Tibial nerve (tissue), 3 donors: ENCODE data around the gene TAS2R43.
"Not testable (repeated sequence)": the region's sequence is repeated elsewhere in the genome, so short reads cannot be mapped to it uniquely, and the experiment has no call there.

Experiments used
- POLR2A ChIP-seq, 2 donors: fragments of 450-650 bp; IDR thresholded peaks; one replicate each; pipeline ENCODE4 v1.6.1; 2017; ENCODE audit warnings: antibody characterized with exemption in 2 of 2, mild to moderate bottlenecking in 2 of 2, moderate library complexity in 2 of 2
- TF ChIP-seq, protein P1 (sequence below), 5 experiments: fragments of 200-600 bp in 3 of 5; fragments of 450-650 bp in 2 of 5; sonication (generic) in 3 of 5; IDR thresholded peaks; one replicate each; pipeline ENCODE4 v1.5.1; 2016 to 2019; ENCODE audit warnings: antibody characterized with exemption in 5 of 5, mild to moderate bottlenecking in 3 of 5, moderate library complexity in 2 of 5

GRCh38 chr12:11094910-11095309 lies 2.8 kb upstream of the TAS2R43 start:
- TF ChIP-seq, protein P1, sequence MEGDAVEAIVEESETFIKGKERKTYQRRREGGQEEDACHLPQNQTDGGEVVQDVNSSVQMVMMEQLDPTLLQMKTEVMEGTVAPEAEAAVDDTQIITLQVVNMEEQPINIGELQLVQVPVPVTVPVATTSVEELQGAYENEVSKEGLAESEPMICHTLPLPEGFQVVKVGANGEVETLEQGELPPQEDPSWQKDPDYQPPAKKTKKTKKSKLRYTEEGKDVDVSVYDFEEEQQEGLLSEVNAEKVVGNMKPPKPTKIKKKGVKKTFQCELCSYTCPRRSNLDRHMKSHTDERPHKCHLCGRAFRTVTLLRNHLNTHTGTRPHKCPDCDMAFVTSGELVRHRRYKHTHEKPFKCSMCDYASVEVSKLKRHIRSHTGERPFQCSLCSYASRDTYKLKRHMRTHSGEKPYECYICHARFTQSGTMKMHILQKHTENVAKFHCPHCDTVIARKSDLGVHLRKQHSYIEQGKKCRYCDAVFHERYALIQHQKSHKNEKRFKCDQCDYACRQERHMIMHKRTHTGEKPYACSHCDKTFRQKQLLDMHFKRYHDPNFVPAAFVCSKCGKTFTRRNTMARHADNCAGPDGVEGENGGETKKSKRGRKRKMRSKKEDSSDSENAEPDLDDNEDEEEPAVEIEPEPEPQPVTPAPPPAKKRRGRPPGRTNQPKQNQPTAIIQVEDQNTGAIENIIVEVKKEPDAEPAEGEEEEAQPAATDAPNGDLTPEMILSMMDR (IDR thresholded peaks at IDR 0.05): not testable (repeated sequence)
- not testable (repeated sequence) for TF ChIP-seq POLR2A (IDR thresholded peaks at IDR 0.05)
